ENCODE data around the gene CAMK1.
"Not testable (repeated sequence)": the region's sequence is repeated elsewhere in the genome, so short reads cannot be mapped to it uniquely, and the experiment has no call there.

The CAMK1 gene

GRCh38 chr3:9776896-9777693 lies 7.3 kb upstream of the CAMK1 start:
- no peak overlapping the region for H3K4me3 ChIP-seq (ENCODE audit: low read depth, low read length)
- no peak for TF ChIP-seq CTCF (IDR thresholded peaks at IDR 0.05; ENCODE audit: low read depth, low read length, missing control alignments)
- DNase-seq (ENCODE audit: low read depth), result no peak

GRCh38 chr3:9771007-9771406 lies 1.3 kb upstream of the CAMK1 start:
- H3K4me3 ChIP-seq (ENCODE audit: low read depth, low read length); DNase-seq (ENCODE audit: low read depth): not testable (repeated sequence)

GRCh38 chr3:9770276-9770812 lies 597 bp upstream of the CAMK1 start:
- no peak for DNase-seq (ENCODE audit: low read depth)
- TF ChIP-seq CTCF (IDR thresholded peaks at IDR 0.05; ENCODE audit: low read depth, low read length, missing control alignments), result no peak
- peak overlapping the region; percentile 41 for H3K4me3 ChIP-seq (ENCODE audit: low read depth, low read length)

- no peak for TF ChIP-seq CTCF (IDR thresholded peaks at IDR 0.05; ENCODE audit: low read depth, low read length, missing control alignments)
- H3K4me3 ChIP-seq (ENCODE audit: low read depth, low read length), result peak overlapping the region; percentile 41
Observed at GRCh38 chr3:9769012-9769411, 735 bp downstream of the CAMK1 start.

GRCh38 chr3:9768141-9768775 lies 1.5 kb downstream of the CAMK1 start:
- no peak overlapping the region for H3K4me3 ChIP-seq (ENCODE audit: low read depth, low read length)
- no peak for TF ChIP-seq CTCF (IDR thresholded peaks at IDR 0.05; ENCODE audit: low read depth, low read length, missing control alignments)
- no peak for DNase-seq (ENCODE audit: low read depth)

More at GRCh38 chr3:9769012-9769411, 735 bp downstream of the CAMK1 start:
- no peak for DNase-seq (ENCODE audit: low read depth)

GRCh38 chr3:9767418-9767817 lies 2.3 kb downstream of the CAMK1 start:
- DNase-seq (ENCODE audit: low read depth), result no peak
- TF ChIP-seq CTCF (IDR thresholded peaks at IDR 0.05; ENCODE audit: low read depth, low read length, missing control alignments), result no peak
- no peak overlapping the region for H3K4me3 ChIP-seq (ENCODE audit: low read depth, low read length)

- DNase-seq (ENCODE audit: low read depth), result no peak
Observed at GRCh38 chr3:9765865-9766264, 3.9 kb downstream of the CAMK1 start.

More at GRCh38 chr3:9765865-9766264, 3.9 kb downstream of the CAMK1 start:
- no peak for TF ChIP-seq CTCF (IDR thresholded peaks at IDR 0.05; ENCODE audit: low read depth, low read length, missing control alignments)
- no peak overlapping the region for H3K4me3 ChIP-seq (ENCODE audit: low read depth, low read length)
